GM19025 (cell line): ENCODE measurements around the gene ISOC2.

ENCODE experiments used
- ATAC-seq: cut with Tn5 transposase; IDR thresholded peaks from one replicate; pipeline ENCODE4 v1.9.1; 2021; ENCODE audit warnings: mild to moderate bottlenecking, low read depth, moderate library complexity; ENCODE audit not compliant: unreplicated experiment

The ISOC2 gene

GRCh38 chr19:55490478-55491432 lies 29.3 kb upstream of the ISOC2 start:
- no peak for ATAC-seq

- no peak for ATAC-seq
Measured at GRCh38 chr19:55489711-55490477, 28.5 kb upstream of the ISOC2 start.

DNA sequence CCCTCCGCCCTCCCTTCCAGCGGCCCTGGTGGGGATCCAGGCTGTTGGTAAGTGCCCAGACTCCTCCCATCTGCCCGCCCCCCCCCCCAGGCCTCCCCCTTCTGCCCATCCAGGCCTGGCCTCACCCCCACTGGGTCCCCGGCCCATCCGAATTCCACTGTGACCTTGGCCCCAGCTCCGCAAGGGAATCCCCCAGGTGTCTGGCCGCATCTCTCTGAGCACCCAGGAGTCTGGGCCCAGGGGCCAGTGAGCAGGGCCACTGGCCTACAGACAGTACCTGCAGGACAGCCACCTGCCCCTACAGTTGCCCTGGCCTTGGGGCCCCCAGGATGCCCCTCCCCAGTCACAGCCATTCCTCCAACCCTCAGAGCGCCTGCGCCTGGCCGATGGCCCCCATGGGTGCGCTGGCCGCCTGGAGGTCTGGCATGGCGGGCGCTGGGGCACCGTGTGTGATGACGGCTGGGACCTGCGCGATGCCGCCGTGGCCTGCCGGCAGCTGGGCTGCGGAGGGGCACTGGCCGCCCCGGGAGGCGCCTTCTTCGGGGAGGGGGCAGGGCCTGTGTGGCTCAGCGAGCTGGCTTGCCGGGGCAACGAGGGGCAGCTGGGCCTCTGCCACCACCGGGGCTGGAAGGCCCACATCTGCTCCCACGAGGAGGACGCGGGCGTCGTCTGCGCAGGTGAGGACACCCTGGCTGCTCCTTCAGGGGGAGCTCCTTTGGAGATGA lies 27.7 kb upstream of the ISOC2 start:
- no peak for ATAC-seq

DNA sequence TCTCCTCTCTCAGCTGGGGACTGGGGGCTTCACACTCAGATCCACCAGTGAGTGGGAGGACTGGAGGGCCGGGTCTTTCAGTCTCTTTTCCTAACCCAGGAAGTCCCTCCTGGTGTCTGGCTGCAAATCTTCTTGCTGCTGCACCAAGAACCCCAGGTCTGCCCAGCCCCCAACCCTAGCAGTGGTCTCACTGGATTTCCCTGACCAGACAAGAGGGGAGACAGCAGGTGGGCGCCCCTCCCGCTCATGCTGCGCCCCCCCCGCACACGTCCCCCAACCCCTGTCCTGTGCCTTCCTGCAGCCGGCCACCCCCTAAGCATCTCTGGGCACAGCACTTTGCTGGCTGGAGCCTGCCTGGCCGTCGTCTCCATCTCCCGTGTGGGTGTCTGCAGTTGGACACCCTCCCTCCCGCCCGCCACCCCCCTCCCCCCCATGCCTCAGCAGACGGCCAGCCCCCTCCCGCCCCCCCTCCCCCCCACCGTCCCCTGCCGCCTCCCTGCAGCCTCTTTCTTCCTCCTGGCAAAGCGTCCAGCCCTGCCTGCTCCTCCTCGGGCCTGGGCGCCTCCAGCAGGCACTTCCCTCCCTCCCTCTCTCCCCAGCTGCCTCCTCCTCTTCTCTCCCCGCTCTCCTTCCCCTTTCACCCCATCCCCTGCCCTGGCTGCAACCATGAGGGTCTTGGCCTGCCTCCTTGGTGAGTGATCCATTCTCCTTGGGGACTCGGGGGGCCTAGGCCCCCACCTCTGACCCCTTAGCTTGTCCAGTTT lies 26.7 kb upstream of the ISOC2 start, which contains the start of gene SSC5D:
SSC5D (plus strand) TSS at position 513 of the 764 bp plus-strand sequence; CDS start at position 667, 154 bp downstream.
- ATAC-seq = no peak

GRCh38 chr19:55486971-55487923 lies 25.8 kb upstream of the ISOC2 start:
- ATAC-seq = no peak

DNA sequence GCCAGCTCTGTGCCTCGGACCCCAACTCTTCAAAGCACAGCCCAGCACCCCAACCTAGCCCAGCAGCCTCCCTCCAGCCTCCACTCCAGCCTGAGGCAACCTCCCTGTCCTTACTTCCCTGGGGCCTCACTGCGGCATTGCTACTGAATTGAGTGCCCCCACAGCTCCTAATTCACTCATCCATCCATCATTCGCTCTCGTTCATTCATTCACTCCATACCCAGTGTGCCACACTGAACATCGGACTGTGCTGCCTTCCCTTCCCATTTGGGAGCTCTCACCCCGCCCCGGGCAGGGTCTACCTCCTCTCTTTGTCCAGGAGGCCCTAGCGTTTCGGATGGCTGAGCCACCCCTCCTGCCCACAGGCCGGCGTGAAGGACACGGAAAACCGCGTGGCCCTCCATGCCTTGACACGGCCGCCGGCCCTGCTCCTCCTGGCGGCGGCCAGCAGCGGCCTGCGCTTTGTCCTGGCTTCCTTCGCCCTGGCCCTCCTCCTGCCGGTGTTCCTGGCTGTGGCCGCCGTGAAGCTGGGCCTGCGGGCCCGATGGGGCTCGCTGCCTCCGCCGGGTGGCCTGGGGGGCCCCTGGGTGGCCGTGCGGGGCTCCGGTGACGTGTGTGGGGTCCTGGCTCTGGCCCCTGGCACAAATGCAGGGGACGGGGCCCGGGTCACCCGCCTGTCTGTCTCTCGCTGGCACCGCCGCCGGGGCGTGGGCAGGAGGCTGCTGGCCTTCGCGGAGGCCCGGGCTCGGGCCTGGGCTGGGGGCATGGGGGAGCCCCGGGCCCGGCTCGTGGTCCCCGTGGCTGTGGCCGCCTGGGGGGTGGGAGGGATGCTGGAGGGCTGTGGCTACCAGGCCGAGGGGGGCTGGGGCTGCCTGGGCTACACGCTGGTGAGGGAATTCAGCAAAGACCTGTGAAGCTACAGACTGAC lies 24.9 kb upstream of the ISOC2 start:
- no peak for ATAC-seq

GRCh38 chr19:55485439-55486011 lies 24.1 kb upstream of the ISOC2 start:
- no peak for ATAC-seq

DNA sequence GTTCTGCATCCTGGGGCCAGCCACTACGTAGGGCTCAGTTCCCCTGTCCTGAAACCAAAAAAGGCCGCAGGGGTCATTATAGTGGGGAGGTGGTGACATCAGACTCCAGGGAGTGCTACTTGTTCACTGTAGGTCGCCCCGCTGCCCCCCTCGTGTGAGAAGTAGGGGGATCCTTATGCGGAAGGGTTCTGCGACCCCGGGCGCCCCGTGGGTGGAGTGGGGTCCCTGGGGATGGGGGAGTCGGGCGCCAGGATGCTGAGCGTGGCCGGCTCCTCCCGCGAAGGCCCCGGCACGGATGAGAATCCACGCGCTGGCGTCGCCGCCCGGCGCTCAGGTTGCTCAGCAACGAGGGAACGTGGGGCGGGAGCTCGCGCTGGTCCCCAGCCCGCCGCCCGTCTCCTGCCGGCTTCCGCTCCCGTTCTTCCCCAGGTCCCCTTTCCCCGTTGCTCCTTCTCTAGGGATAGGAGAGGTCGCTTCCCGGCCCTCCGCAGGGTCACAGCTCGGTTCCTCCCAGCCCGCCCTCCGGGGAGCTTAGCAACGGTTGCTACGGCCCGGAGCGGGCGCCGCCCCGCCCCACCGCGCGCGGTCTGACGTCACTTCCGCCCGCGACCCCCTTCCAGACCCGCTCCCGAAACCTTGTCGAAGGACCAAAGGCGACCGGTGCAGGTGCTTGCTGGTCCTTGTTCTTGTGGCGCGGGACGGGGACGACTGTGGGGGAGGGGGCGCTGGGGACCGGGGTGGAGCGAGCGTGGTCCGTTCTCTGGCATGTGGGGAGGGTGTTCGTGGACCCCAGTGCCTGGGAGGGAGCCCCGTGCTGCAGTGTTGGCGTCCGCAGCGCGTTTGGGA lies 23.4 kb upstream of the ISOC2 start, which contains the start of gene NAT14:
NAT14 (plus strand) TSS at position 596 of the 846 bp plus-strand sequence. CDS start 521 bp downstream, outside the sequence.
- no peak for ATAC-seq

GRCh38 chr19:55483706-55484592 lies 22.5 kb upstream of the ISOC2 start:
- no peak for ATAC-seq

DNA sequence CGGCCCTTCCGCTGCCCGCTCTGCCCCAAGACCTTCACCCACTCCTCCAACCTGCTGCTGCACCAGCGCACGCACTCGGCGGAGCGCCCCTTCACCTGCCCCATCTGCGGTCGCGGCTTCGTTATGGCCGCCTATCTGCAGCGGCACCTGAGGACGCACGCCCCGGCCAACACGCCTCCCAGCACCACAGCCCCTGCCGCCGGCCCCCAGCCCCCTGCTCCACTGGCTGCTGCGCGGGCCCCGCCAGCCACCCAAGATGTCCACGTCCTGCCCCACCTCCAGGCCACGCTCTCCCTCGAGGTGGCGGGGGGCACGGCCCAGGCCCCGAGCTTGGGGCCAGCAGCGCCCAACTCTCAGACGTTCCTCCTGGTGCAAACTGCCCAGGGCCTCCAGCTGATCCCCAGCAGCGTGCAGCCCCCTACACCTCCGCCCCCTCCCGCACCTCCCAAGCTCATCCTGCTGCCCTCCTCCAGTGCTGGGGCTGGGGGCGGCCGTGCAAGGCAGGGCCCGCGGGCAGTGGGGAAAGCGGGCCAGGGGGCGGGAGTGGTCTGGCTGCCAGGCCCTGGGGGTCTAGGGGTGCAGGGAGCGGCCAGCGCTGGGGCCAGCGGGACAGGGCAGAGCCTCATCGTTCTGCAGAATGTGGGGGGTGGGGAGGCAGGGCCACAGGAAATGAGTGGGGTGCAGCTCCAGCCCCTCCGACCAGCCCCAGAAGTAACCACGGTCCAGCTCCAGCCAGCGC lies 21.7 kb upstream of the ISOC2 start:
- ATAC-seq = no peak

DNA sequence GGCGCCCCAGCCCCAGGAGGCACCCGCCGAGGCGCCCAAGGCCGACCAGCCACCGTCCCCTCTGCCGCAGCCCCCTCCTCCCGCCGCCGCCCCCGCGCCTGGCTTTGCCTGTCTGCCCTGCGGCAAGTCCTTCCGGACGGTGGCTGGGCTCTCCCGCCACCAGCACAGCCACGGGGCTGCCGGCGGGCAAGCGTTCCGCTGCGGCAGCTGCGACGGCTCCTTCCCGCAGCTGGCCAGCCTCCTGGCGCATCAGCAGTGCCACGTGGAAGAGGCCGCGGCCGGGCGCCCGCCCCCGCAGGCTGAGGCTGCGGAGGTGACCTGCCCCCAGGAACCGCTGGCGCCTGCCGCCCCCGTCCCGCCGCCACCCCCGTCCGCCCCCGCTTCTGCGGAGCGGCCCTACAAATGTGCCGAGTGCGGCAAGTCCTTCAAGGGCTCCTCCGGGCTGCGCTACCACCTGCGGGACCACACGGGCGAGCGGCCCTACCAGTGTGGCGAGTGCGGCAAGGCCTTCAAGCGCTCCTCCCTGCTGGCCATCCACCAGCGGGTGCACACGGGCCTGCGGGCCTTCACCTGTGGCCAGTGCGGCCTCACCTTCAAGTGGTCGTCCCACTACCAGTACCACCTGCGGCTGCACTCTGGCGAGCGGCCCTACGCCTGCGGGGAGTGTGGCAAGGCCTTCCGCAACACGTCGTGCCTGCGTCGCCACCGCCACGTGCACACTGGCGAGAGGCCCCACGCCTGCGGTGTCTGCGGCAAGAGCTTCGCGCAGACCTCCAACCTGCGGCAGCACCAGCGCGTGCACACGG lies 20.9 kb upstream of the ISOC2 start:
- no peak for ATAC-seq

DNA sequence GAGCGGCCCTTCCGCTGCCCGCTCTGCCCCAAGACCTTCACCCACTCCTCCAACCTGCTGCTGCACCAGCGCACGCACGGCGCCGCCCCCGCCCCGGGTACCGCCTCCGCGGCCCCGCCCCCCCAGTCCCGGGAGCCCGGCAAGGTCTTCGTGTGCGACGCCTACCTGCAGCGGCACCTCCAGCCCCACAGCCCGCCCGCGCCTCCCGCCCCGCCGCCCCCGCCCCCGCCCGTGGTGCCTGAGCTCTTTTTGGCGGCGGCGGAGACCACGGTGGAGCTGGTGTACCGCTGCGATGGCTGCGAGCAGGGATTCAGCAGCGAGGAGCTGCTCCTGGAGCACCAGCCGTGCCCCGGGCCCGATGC lies 20.3 kb upstream of the ISOC2 start:
- ATAC-seq = no peak

- ATAC-seq = no peak
Measured at GRCh38 chr19:55481148-55481793, 19.8 kb upstream of the ISOC2 start.
